Lower lobe of right lung (tissue), 2 donors: Measurements from ENCODE around the gene ZNF524. TPM values are rescaled to one million over a fixed set of nuclear protein-coding genes. Genes with fewer than 3 reads are reported as not detected.
A peak's percentile ranks its signal among the peaks of the same experiment; 100 is the strongest.

Experiments used
- ATAC-seq, 2 donors: fragments of 200-7000 bp; cut with Tn5 transposase; one replicate each; pipeline ENCODE4 v1.9.1; 2020 to 2022; ENCODE audit warnings: mild to moderate bottlenecking in 2 of 2, moderate library complexity in 2 of 2
- DNase-seq: peaks from one replicate; pipeline ENCODE4 v3.0.0-alpha.2; 2020
- H3K27ac ChIP-seq: fragments of 200-600 bp; one replicate; pipeline ENCODE4 v1.8.0; 2022
- H3K27me3 ChIP-seq: fragments of 200-600 bp; one replicate; pipeline ENCODE4 v1.8.0; 2022; ENCODE audit warnings: low read depth
- H3K36me3 ChIP-seq: fragments of 200-600 bp; one replicate; pipeline ENCODE4 v1.8.0; 2022; ENCODE audit warnings: mild to moderate bottlenecking
- H3K4me1 ChIP-seq: fragments of 200-600 bp; one replicate; pipeline ENCODE4 v1.8.0; 2022
- H3K4me3 ChIP-seq: fragments of 200-600 bp; one replicate; pipeline ENCODE4 v1.8.0; 2022; ENCODE audit warnings: mild to moderate bottlenecking
- H3K9me3 ChIP-seq: fragments of 200-600 bp; one replicate; pipeline ENCODE4 v1.8.0; 2022
- CTCF ChIP-seq: fragments of 200-600 bp; IDR thresholded peaks from one replicate; pipeline ENCODE4 v1.8.0; 2022; ENCODE audit warnings: antibody characterized with exemption, mild to moderate bottlenecking
- intact Hi-C: fragments of 100-400 bp; cut with DNase I; formaldehyde crosslinking; loops from one replicate; pipeline ENCODE4 v1.11.0; 2022
- total RNA-seq: library from RNA; stranded (reverse); fragmentation: NEBNext Ultra II Directional; extraction: Animal tissue kit (Norgen Biotek cat#: 25700); gene quantifications from one replicate; pipeline ENCODE4 v1.2.1, GENCODE V29; 2021
- donor health status: DM: no; HTN: yes; CAD: no; lungs with severe emphysema.

Gene ZNF524
- total RNA-seq, 1 donor from 2014 or later, result 33.4 TPM

GRCh38 chr19:55584871-55585270 lies 15.2 kb upstream of the ZNF524 start:
- no peak for ATAC-seq
- H3K27ac ChIP-seq, result no peak overlapping the region
- H3K27me3 ChIP-seq, result no peaks in the 10 kb centered on the region
- TF ChIP-seq CTCF, result no peak
- no peaks in the 10 kb centered on the region for H3K9me3 ChIP-seq
- no peak overlapping the region for H3K4me3 ChIP-seq
- no peaks in the 10 kb centered on the region for H3K36me3 ChIP-seq
- intact Hi-C loops, result no loop called here
- H3K4me1 ChIP-seq, result peaks cover 46% of the 10 kb centered on the region
- DNase-seq, result no peak

GRCh38 chr19:55585658-55586339 lies 14.3 kb upstream of the ZNF524 start:
- H3K27me3 ChIP-seq, result no peaks in the 10 kb centered on the region
- peak; percentile 89 for DNase-seq

GRCh38 chr19:55586976-55587668 lies 13.0 kb upstream of the ZNF524 start:
- Histone ChIP-seq H3K4me3 (peak overlapping the region; percentile 44), H3K27ac (peak overlapping the region; percentile 62), H3K36me3 (peaks cover 3% of the 10 kb centered on the region), H3K9me3 (no peaks in the 10 kb centered on the region), H3K4me1 (peaks cover 33% of the 10 kb centered on the region), H3K27me3 (no peaks in the 10 kb centered on the region)
- DNase-seq (peak; percentile 97), ATAC-seq (peak; percentile 93 to 94)
- TF ChIP-seq CTCF, result no peak
- intact Hi-C loops, result no loop called here

More at GRCh38 chr19:55585658-55586339, 14.3 kb upstream of the ZNF524 start:
- no peaks in the 10 kb centered on the region for H3K36me3 ChIP-seq
- peak; percentile 72 to 82 for ATAC-seq
- H3K4me1 ChIP-seq, result peaks cover 46% of the 10 kb centered on the region
- H3K27ac ChIP-seq, result peak overlapping the region; percentile 68
- TF ChIP-seq CTCF, result no peak
- intact Hi-C loops, result no loop called here
- H3K9me3 ChIP-seq, result no peaks in the 10 kb centered on the region
- peak overlapping the region; percentile 36 for H3K4me3 ChIP-seq

- no peak for DNase-seq
- Histone ChIP-seq H3K9me3 (no peaks in the 10 kb centered on the region), H3K4me3 (no peak overlapping the region), H3K27me3 (no peaks in the 10 kb centered on the region), H3K36me3 (peaks cover 15% of the 10 kb centered on the region), H3K27ac (no peak overlapping the region), H3K4me1 (peaks cover 29% of the 10 kb centered on the region)
- ATAC-seq, result no peak
- no peak for TF ChIP-seq CTCF
- intact Hi-C loops, result no loop called here
These were observed 11.3 kb upstream of the ZNF524 start for GRCh38 chr19:55588738-55589137.

GRCh38 chr19:55590109-55590508 lies 10.0 kb upstream of the ZNF524 start:
- ATAC-seq, result no peak
- Histone ChIP-seq H3K36me3 (peaks cover 24% of the 10 kb centered on the region), H3K9me3 (no peaks in the 10 kb centered on the region), H3K27ac (no peak overlapping the region), H3K27me3 (no peaks in the 10 kb centered on the region), H3K4me1 (peaks cover 29% of the 10 kb centered on the region), H3K4me3 (no peak overlapping the region)
- intact Hi-C loops, result no loop called here
- TF ChIP-seq CTCF, result no peak
- DNase-seq, result no peak
